H1 (cell line): ENCODE results near the gene GRM7.

Source experiments
- CTCF ChIP-seq, 3 experiments: IDR thresholded peaks; 1 replicate in 2 of 3; 2 replicates in 1 of 3; pipeline versions ENCODE4 v1.5.1 to v1.6.1; 2011; ENCODE audit warnings: low read length in 3 of 3, mild to moderate bottlenecking in 3 of 3, inconsistent platforms in 2 of 3, low read depth in 1 of 3, moderate library complexity in 1 of 3; ENCODE audit not compliant: insufficient read depth in 1 of 3; ENCODE audit errors: control extremely low read depth in 1 of 3
- EZH2 ChIP-seq: fragments of 200-600 bp; sonication (generic); IDR thresholded peaks from 2 replicates; pipeline ENCODE4 v1.7.1; 2012; ENCODE audit warnings: low read depth, mild to moderate bottlenecking, moderate library complexity, low read length, inconsistent platforms; ENCODE audit not compliant: severe bottlenecking
- SAP30 ChIP-seq: fragments of 300-600 bp; sonication (generic); IDR thresholded peaks from 2 replicates; pipeline ENCODE4 v1.7.1; 2012; ENCODE audit warnings: low read length, moderate library complexity, mild to moderate bottlenecking, inconsistent platforms; ENCODE audit not compliant: insufficient read depth, insufficient replicate concordance
- SUZ12 ChIP-seq: fragments of 200-600 bp; sonication (generic); IDR thresholded peaks from 2 replicates; pipeline ENCODE4 v1.6.1; 2012; ENCODE audit warnings: mild to moderate bottlenecking, inconsistent platforms, low read length, moderate library complexity, mixed read lengths
- YY1 ChIP-seq: IDR thresholded peaks from 2 replicates; pipeline ENCODE4 v1.6.1; 2011; ENCODE audit warnings: low read depth, mild to moderate bottlenecking, low read length

- TF ChIP-seq SUZ12: no peak
- TF ChIP-seq CTCF (IDR thresholded peaks at IDR 0.05; ENCODE audit: control extremely low read depth in 1 of 3, insufficient read depth in 1 of 3, low read depth in 1 of 3, low read length in 3 of 3): no peak
- TF ChIP-seq SAP30: no peak
- no peak for TF ChIP-seq EZH2
- no peak for TF ChIP-seq YY1
Observed at GRCh38 chr3:7781395-7781794, 920.5 kb downstream of the GRM7 start.
